Adrenal gland (tissue), 12 donors: Measurements from ENCODE around the gene KAZN. TPM values are rescaled to one million over a fixed set of nuclear protein-coding genes. Genes with fewer than 3 reads are reported as not detected.

Experiments
- DNase-seq, 7 donors: peaks; one replicate each; pipeline ENCODE4 v3.0.0-alpha.2; 2019 to 2020
- H3K27ac ChIP-seq, 5 donors: fragments of 200-600 bp; sonication (generic) in 4 of 5; 1 replicate in 3 of 5; 2 replicates in 2 of 5; pipeline versions ENCODE4 v1.5.1 to v1.8.0; 2016 to 2020; ENCODE audit warnings: mild to moderate bottlenecking in 1 of 5
- H3K27me3 ChIP-seq: fragments of 200-600 bp; 2 replicates; pipeline ENCODE4 v1.8.0; 2021
- H3K36me3 ChIP-seq, 2 donors: fragments of 200-600 bp; replicated peaks in 1 of 2; 1 replicate in 1 of 2; 2 replicates in 1 of 2; pipeline versions ENCODE4 v1.5.1 to v1.8.0; 2018 to 2022
- H3K4me1 ChIP-seq, 2 donors: fragments of 200-600 bp; replicated peaks in 1 of 2; 1 replicate in 1 of 2; 2 replicates in 1 of 2; pipeline versions ENCODE4 v1.5.1 to v1.8.0; 2018 to 2021
- H3K4me3 ChIP-seq, 4 donors: fragments of 200-600 bp; sonication (generic) in 3 of 4; one replicate each; pipeline ENCODE4 v1.5.1; 2016 to 2018
- H3K9me3 ChIP-seq, 3 donors: fragments of 200-600 bp; sonication (generic) in 1 of 3; replicated peaks in 1 of 3; 1 replicate in 2 of 3; 2 replicates in 1 of 3; pipeline versions ENCODE4 v1.5.1 to v1.8.0; 2016 to 2021
- POLR2A ChIP-seq, 2 donors: fragments of 450-650 bp; IDR thresholded peaks; one replicate each; pipeline ENCODE4 v1.6.1; 2017; ENCODE audit warnings: antibody characterized with exemption in 2 of 2, mild to moderate bottlenecking in 2 of 2, moderate library complexity in 1 of 2
- WGBS, 4 donors: extraction: QIAGEN DNeasy Blood & Tissue Kit in 2 of 4; methylation state at CpG; one replicate each; pipeline versions ENCODE4 v1.1.5 to v1.1.7; 2013 to 2017; 5-methylcytosine and 5-hydroxymethylcytosine counted together
- intact Hi-C, 2 donors: fragments of 100-400 bp; cut with DNase I; formaldehyde crosslinking; loops; one replicate each; pipeline versions ENCODE4 v1.14.1 to v1.15.0; 2022 to 2023
- polyA plus RNA-seq, 3 donors: library from polyadenylated mRNA; stranded (reverse); fragments of 200-250 nt in 2 of 3; fragments of 350-450 nt in 1 of 3; fragmentation: Illumina TruSeq in 1 of 3; extraction: RNeasy Lipid Tissue Mini Kit (QIAGEN cat#74804) in 1 of 3; gene quantifications; one replicate each; pipeline ENCODE4 v1.2.3, GENCODE V29; 2013 to 2014
- total RNA-seq, 9 donors: library from RNA; depleted of rRNA in 4 of 9; stranded (reverse); fragments of >200 nt in 4 of 9; fragments of 120-200 nt in 1 of 9; fragmentation: NEBNext Ultra II Directional in 1 of 9; extraction: Animal tissue kit (Norgen Biotek cat#: 25700) in 1 of 9; gene quantifications; one replicate each; pipeline versions ENCODE4 v1.1.0 to v1.2.4, GENCODE V29; 2013 to 2023
- TF ChIP-seq, protein P1 (sequence below), 6 experiments: fragments of 450-650 bp in 4 of 6; fragments of 200-600 bp in 2 of 6; sonication (generic) in 1 of 6; IDR thresholded peaks; 1 replicate in 5 of 6; 2 replicates in 1 of 6; pipeline versions ENCODE4 v1.5.1 to v1.8.0; 2016 to 2021; ENCODE audit warnings: antibody characterized with exemption in 6 of 6, mild to moderate bottlenecking in 2 of 6, moderate library complexity in 1 of 6
- donor health status: healthy with polysubstance abuse.
- donor health status: Bipolar disorder and iron deficiency.
- donor health status: DM: yes; HTN: yes; CAD: no.
- donor health status: DM: no; HTN: no; CAD: no.
- donor health status: DM: no; HTN: no; CAD: no.
- donor health status: DM: yes; HTN: yes; CAD: no.

KAZN gene
- total and polyA plus RNA-seq, 12 donors = 5.9 to 63.4 (median 29.5) TPM

DNA sequence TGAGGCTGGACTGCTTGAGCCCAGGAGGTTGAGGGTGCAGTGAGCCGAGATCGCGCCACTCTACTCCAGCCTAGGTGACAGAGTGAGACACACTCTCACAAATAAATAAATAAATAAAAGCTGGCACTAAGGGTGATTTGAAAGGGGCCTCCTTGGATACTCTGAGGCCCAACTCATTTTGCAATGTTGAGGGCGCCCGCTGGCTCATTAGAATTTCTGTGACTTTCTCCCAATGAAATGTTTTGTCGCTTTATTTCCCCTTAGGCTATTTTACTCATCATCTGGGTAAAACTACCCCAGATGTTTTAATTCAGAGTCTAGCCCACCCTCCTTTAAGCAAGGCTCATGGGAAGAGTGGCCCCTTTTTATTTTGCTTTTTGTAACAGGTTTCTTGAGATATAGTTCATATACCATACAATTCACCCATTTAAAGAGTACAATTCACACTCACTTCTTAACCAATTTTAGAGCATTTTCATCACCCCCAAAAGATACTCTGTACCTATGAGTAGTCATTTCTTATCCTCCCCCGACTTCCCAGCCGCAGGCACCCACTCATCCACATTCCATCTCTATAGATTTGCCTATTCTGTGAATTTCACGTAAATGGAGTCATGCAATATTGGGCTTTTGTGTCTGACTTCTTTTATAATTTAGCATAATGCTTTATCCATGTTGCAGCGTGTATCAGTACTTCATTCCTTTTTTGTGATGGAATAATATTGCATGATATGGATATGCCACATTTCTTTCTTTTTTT, 259.1 kb downstream of the KAZN start:
- H3K4me1 ChIP-seq = no peaks in the 10 kb centered on the region
- 95 to 96% (median 95%) methylated on average over 10 of the region's 10 CpGs for WGBS, 4 donors
- DNase-seq = no peak
- H3K4me3 ChIP-seq = no peak overlapping the region
- H3K9me3 ChIP-seq = no peaks in the 10 kb centered on the region
- intact Hi-C loops = no loop called here
- H3K27me3 ChIP-seq = no peaks in the 10 kb centered on the region
- no peak overlapping the region for H3K27ac ChIP-seq
- H3K36me3 ChIP-seq = no peaks in the 10 kb centered on the region
- TF ChIP-seq, protein P1, sequence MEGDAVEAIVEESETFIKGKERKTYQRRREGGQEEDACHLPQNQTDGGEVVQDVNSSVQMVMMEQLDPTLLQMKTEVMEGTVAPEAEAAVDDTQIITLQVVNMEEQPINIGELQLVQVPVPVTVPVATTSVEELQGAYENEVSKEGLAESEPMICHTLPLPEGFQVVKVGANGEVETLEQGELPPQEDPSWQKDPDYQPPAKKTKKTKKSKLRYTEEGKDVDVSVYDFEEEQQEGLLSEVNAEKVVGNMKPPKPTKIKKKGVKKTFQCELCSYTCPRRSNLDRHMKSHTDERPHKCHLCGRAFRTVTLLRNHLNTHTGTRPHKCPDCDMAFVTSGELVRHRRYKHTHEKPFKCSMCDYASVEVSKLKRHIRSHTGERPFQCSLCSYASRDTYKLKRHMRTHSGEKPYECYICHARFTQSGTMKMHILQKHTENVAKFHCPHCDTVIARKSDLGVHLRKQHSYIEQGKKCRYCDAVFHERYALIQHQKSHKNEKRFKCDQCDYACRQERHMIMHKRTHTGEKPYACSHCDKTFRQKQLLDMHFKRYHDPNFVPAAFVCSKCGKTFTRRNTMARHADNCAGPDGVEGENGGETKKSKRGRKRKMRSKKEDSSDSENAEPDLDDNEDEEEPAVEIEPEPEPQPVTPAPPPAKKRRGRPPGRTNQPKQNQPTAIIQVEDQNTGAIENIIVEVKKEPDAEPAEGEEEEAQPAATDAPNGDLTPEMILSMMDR (IDR thresholded peaks at IDR 0.05) = no peak
- TF ChIP-seq POLR2A (IDR thresholded peaks at IDR 0.05) = no peak

GRCh38 chr1:14862114-14862771, 263.8 kb downstream of the KAZN start:
- intact Hi-C loops = no loop called here
- Histone ChIP-seq H3K4me1 (no peaks in the 10 kb centered on the region), H3K9me3 (no peaks in the 10 kb centered on the region), H3K36me3 (no peaks in the 10 kb centered on the region), H3K4me3 (no peak overlapping the region), H3K27ac (no peak overlapping the region), H3K27me3 (no peaks in the 10 kb centered on the region)
- TF ChIP-seq, protein P1 (IDR thresholded peaks at IDR 0.05) = no peak
- TF ChIP-seq POLR2A (IDR thresholded peaks at IDR 0.05) = no peak
- WGBS, 4 donors = 81 to 88% (median 84%) methylated on average over 13 of the region's 13 CpGs
- no peak for DNase-seq

GRCh38 chr1:14865106-14865505, 266.6 kb downstream of the KAZN start:
- 82 to 92% (median 85%) methylated on average over 5 of the region's 5 CpGs for WGBS, 4 donors
- TF ChIP-seq, protein P1 (IDR thresholded peaks at IDR 0.05) = no peak
- no peak for TF ChIP-seq POLR2A (IDR thresholded peaks at IDR 0.05)

DNA sequence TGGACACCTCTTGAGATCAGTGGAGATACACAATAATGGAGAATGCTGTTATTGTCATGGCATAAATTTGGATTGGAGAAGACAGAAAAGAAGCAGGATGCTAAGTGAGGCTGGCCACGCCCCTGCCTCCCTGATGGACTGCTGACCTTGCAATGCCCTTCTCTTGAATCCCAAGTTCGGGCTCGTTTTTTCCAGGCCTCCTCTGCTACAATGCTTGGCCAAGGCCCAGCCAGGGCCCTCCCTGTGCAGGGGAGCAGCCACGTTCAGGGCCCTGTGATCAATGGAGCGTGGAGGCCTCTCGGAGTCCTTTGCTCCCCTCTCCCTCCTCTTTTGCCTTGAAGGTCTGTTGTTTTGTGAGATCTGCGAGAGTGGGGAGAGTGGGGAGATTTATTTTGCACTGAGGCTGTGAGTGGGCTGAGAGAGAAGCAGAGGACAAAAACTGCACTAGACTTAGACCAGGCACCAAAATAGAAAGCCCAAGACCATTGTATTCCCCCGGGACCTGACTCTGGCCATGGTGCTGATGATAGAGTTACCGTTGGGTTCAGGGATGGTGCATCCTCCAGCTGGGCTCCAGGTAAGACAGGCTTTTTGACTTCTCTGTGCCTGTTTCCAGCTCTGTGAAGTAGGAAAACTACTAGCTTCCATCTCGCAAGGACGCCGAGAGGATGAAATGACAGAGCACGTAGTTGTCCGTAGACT, 268.6 kb downstream of the KAZN start:
- Histone ChIP-seq H3K27ac (no peak overlapping the region), H3K4me1 (no peaks in the 10 kb centered on the region), H3K4me3 (no peak overlapping the region), H3K9me3 (no peaks in the 10 kb centered on the region), H3K36me3 (no peaks in the 10 kb centered on the region), H3K27me3 (no peaks in the 10 kb centered on the region)
- intact Hi-C loops = no loop called here
- 69 to 79% (median 72%) methylated on average over 11 to 14 of the region's 14 CpGs for WGBS, 4 donors
- DNase-seq = no peak
- TF ChIP-seq, protein P1 (IDR thresholded peaks at IDR 0.05) = no peak
- TF ChIP-seq POLR2A (IDR thresholded peaks at IDR 0.05) = no peak

More at GRCh38 chr1:14865106-14865505, 266.6 kb downstream of the KAZN start:
- DNase-seq = no peak
- Histone ChIP-seq H3K36me3 (no peaks in the 10 kb centered on the region), H3K27ac (no peak overlapping the region), H3K27me3 (no peaks in the 10 kb centered on the region), H3K4me1 (no peaks in the 10 kb centered on the region), H3K4me3 (no peak overlapping the region), H3K9me3 (no peaks in the 10 kb centered on the region)
- intact Hi-C loops = no loop called here
